ENCODE data around the gene TEX2.

- no peak for TF ChIP-seq POLR2A (IDR thresholded peaks at IDR 0.05)
- TF ChIP-seq, protein P1, sequence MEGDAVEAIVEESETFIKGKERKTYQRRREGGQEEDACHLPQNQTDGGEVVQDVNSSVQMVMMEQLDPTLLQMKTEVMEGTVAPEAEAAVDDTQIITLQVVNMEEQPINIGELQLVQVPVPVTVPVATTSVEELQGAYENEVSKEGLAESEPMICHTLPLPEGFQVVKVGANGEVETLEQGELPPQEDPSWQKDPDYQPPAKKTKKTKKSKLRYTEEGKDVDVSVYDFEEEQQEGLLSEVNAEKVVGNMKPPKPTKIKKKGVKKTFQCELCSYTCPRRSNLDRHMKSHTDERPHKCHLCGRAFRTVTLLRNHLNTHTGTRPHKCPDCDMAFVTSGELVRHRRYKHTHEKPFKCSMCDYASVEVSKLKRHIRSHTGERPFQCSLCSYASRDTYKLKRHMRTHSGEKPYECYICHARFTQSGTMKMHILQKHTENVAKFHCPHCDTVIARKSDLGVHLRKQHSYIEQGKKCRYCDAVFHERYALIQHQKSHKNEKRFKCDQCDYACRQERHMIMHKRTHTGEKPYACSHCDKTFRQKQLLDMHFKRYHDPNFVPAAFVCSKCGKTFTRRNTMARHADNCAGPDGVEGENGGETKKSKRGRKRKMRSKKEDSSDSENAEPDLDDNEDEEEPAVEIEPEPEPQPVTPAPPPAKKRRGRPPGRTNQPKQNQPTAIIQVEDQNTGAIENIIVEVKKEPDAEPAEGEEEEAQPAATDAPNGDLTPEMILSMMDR (IDR thresholded peaks at IDR 0.05): no peak
Measured at GRCh38 chr17:64192589-64192988, 70.5 kb downstream of the TEX2 start.
